HEK293 (cell line): ENCODE results near the gene ATOH8.

Experiments
- ATF2 ChIP-seq: fragments of 450-650 bp; formaldehyde crosslinking; IDR thresholded peaks from 2 replicates; pipeline ENCODE4 v1.5.1; 2016; ENCODE audit warnings: missing biosample characterization, missing genetic modification characterization, low read depth
- CTCF ChIP-seq: fragments of 450-650 bp; formaldehyde crosslinking; IDR thresholded peaks from 2 replicates; pipeline ENCODE4 v1.5.1; 2016; ENCODE audit warnings: missing biosample characterization, missing genetic modification characterization
- KLF10 ChIP-seq: fragments of 450-650 bp; IDR thresholded peaks from 2 replicates; pipeline ENCODE4 v1.5.1; 2018; ENCODE audit warnings: missing biosample characterization, mild to moderate bottlenecking, missing genetic modification characterization
- KLF8 ChIP-seq: fragments of 450-650 bp; formaldehyde crosslinking; IDR thresholded peaks from 2 replicates; pipeline ENCODE4 v1.5.1; 2016; ENCODE audit warnings: missing biosample characterization, missing genetic modification characterization
- ZNF114 ChIP-seq: fragments of 450-650 bp; formaldehyde crosslinking; IDR thresholded peaks from 2 replicates; pipeline ENCODE4 v1.5.0; 2017; ENCODE audit warnings: missing biosample characterization, missing genetic modification characterization
- ZNF138 ChIP-seq: fragments of 450-650 bp; formaldehyde crosslinking; IDR thresholded peaks from 2 replicates; pipeline ENCODE4 v1.5.1; 2016; ENCODE audit warnings: missing biosample characterization, missing genetic modification characterization, borderline replicate concordance
- ZNF2 ChIP-seq: fragments of 450-650 bp; formaldehyde crosslinking; IDR thresholded peaks from 2 replicates; pipeline ENCODE4 v1.5.1; 2016; ENCODE audit warnings: missing biosample characterization, missing genetic modification characterization
- ZNF571 ChIP-seq: fragments of 450-650 bp; formaldehyde crosslinking; IDR thresholded peaks from 2 replicates; pipeline ENCODE4 v1.5.0; 2017; ENCODE audit warnings: missing biosample characterization, missing genetic modification characterization
- ZNF677 ChIP-seq: fragments of 450-650 bp; IDR thresholded peaks from 2 replicates; pipeline ENCODE4 v1.5.0; 2018; ENCODE audit warnings: missing biosample characterization, mild to moderate bottlenecking, missing genetic modification characterization, moderate library complexity
- ZNF792 ChIP-seq: fragments of 450-650 bp; formaldehyde crosslinking; IDR thresholded peaks from 2 replicates; pipeline ENCODE4 v1.5.1; 2016; ENCODE audit warnings: missing biosample characterization, missing genetic modification characterization
- TF ChIP-seq, protein P1 (sequence below): fragments of 450-650 bp; formaldehyde crosslinking; IDR thresholded peaks from 2 replicates; pipeline ENCODE4 v1.5.1; 2016; ENCODE audit warnings: missing biosample characterization, missing genetic modification characterization
- TF ChIP-seq, protein P2 (sequence below): fragments of 450-650 bp; formaldehyde crosslinking; IDR thresholded peaks from 2 replicates; pipeline ENCODE4 v1.5.1; 2017; ENCODE audit warnings: missing biosample characterization, missing genetic modification characterization
- TF ChIP-seq, protein P3 (sequence below): fragments of 450-650 bp; formaldehyde crosslinking; IDR thresholded peaks from 2 replicates; pipeline ENCODE4 v1.5.1; 2016; ENCODE audit warnings: missing biosample characterization, missing genetic modification characterization

DNA sequence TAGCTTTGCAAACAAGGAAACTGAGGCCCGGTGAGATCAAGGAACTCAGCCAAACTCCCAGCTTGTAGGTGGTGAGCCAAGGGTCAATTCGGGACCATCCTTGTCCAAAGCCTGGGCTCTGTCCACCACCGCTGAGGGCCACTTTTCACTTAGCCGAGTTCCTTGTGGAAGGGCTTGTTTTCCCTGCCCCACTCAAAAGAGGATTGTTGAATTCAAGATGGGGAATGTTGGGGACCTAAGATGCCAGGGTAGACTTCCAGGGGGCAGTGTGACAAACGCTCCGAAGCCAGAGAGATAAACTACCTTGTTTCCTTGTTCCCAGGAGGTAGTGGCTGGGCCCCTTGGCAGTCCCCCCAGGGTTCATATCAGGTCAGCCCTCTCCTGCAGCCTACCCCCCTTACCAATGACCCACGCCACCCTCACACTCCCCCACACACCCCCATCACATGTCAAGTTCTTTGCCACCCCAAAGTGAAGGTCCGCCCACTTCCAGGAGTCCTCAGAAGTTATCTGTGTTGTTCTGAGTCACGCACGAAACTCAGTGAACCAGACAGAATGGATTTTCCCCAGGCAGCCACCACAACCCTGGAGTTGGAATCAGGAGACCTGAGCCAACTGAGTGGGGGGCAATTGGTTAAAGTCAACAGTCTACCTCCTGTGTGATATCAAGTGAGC, 10.3 kb upstream of the ATOH8 start:
- no peak for TF ChIP-seq CTCF
- TF ChIP-seq ZNF792 = no peak
- no peak for TF ChIP-seq KLF10 (tag by site-specific recombination)
- TF ChIP-seq, protein P1, sequence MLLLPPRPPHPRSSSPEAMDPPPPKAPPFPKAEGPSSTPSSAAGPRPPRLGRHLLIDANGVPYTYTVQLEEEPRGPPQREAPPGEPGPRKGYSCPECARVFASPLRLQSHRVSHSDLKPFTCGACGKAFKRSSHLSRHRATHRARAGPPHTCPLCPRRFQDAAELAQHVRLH (tag by site-specific recombination) = no peak
- no peak for TF ChIP-seq ZNF571 (tag by site-specific recombination)
- TF ChIP-seq ZNF677 (tag by site-specific recombination) = no peak
- TF ChIP-seq KLF8 (tag by site-specific recombination) = no peak
- TF ChIP-seq, protein P2, sequence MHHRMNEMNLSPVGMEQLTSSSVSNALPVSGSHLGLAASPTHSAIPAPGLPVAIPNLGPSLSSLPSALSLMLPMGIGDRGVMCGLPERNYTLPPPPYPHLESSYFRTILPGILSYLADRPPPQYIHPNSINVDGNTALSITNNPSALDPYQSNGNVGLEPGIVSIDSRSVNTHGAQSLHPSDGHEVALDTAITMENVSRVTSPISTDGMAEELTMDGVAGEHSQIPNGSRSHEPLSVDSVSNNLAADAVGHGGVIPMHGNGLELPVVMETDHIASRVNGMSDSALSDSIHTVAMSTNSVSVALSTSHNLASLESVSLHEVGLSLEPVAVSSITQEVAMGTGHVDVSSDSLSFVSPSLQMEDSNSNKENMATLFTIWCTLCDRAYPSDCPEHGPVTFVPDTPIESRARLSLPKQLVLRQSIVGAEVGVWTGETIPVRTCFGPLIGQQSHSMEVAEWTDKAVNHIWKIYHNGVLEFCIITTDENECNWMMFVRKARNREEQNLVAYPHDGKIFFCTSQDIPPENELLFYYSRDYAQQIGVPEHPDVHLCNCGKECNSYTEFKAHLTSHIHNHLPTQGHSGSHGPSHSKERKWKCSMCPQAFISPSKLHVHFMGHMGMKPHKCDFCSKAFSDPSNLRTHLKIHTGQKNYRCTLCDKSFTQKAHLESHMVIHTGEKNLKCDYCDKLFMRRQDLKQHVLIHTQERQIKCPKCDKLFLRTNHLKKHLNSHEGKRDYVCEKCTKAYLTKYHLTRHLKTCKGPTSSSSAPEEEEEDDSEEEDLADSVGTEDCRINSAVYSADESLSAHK = no peak
- TF ChIP-seq ZNF2 (tag by site-specific recombination) = no peak
- TF ChIP-seq, protein P3, sequence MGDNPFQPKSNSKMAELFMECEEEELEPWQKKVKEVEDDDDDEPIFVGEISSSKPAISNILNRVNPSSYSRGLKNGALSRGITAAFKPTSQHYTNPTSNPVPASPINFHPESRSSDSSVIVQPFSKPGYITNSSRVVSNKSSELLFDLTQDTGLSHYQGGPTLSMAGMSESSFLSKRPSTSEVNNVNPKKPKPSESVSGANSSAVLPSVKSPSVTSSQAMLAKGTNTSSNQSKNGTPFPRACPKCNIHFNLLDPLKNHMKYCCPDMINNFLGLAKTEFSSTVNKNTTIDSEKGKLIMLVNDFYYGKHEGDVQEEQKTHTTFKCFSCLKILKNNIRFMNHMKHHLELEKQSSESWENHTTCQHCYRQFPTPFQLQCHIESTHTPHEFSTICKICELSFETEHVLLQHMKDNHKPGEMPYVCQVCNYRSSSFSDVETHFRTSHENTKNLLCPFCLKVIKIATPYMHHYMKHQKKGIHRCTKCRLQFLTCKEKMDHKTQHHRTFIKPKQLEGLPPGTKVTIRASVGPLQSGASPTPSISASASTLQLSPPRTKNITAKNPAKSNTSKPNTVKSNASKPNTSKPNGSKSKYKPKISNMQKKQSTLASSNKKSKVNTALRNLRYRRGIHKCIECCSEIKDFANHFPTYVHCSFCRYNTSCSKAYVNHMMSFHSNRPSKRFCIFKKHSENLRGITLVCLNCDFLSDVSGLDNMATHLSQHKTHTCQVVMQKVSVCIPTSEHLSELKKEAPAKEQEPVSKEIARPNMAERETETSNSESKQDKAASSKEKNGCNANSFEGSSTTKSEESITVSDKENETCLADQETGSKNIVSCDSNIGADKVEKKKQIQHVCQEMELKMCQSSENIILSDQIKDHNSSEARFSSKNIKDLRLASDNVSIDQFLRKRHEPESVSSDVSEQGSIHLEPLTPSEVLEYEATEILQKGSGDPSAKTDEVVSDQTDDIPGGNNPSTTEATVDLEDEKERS (tag by site-specific recombination) = no peak
- no peak for TF ChIP-seq ATF2 (tag by site-specific recombination)
- no peak for TF ChIP-seq ZNF138 (tag by site-specific recombination)
- no peak for TF ChIP-seq ZNF114 (tag by site-specific recombination)
